PC-9 (cell line): ENCODE results near the gene UNG. TPM values are rescaled to one million over a fixed set of nuclear protein-coding genes. Genes with fewer than 3 reads are reported as not detected.
"Not testable (repeated sequence)": the region's sequence is repeated elsewhere in the genome, so short reads cannot be mapped to it uniquely, and the experiment has no call there.

ENCODE experiments used
- Bru-seq: library from RNA; stranded (reverse); fragments of 400-500 nt; gene quantifications from one replicate; lab custom pipeline; 2021; lab: Mats Ljungman, UMichigan
- BruChase-seq, 2 experiments: library from RNA; stranded (reverse); fragments of 400-500 nt; gene quantifications; one replicate each; lab custom pipeline; 2021; lab: Mats Ljungman, UMichigan
- BruUV-seq: library from RNA; stranded (reverse); fragments of 400-500 nt; replicated peaks from 2 replicates; lab custom pipeline; 2021; lab: Mats Ljungman, UMichigan
- CTCF ChIA-PET: fragments of 300-600 bp; sonication (Branson Sonifier 250); formaldehyde crosslinking; loops from one replicate; lab custom pipeline; 2022; ENCODE audit warnings: antibody characterized with exemption; lab: Charles Lee
- POLR2A ChIA-PET: fragments of 300-600 bp; sonication (Branson Sonifier 250); formaldehyde crosslinking; loops from one replicate; lab custom pipeline; 2022; ENCODE audit warnings: antibody characterized with exemption; ENCODE audit not compliant: unreplicated experiment; lab: Charles Lee
- DNase-seq, 2 experiments: peaks; one replicate each; pipeline versions ENCODE4 v3.0.0 to v3.0.0-alpha.2; 2015 to 2022; ENCODE audit warnings: mixed read lengths in 1 of 2
- H2AFZ ChIP-seq: fragments of 200-600 bp; sonication (generic); 2 replicates; pipeline ENCODE4 v1.8.1; 2017; ENCODE audit warnings: antibody characterized with exemption
- H3F3A ChIP-seq: fragments of 200-600 bp; sonication (generic); 2 replicates; pipeline ENCODE4 v1.8.1; 2017; ENCODE audit warnings: antibody characterized with exemption, mild to moderate bottlenecking, low read depth; ENCODE audit not compliant: insufficient read depth
- H3K27ac ChIP-seq: fragments of 200-600 bp; sonication (generic); 2 replicates; pipeline ENCODE4 v1.6.1; 2016; ENCODE audit warnings: mixed run types
- H3K27me3 ChIP-seq: fragments of 200-600 bp; sonication (generic); 2 replicates; pipeline ENCODE4 v1.6.1; 2016; ENCODE audit warnings: low read depth, mixed run types; ENCODE audit not compliant: insufficient read depth
- H3K36me3 ChIP-seq: fragments of 200-600 bp; sonication (generic); 2 replicates; pipeline ENCODE4 v1.6.1; 2016; ENCODE audit warnings: low read depth, mixed run types
- H3K4me1 ChIP-seq: fragments of 200-600 bp; sonication (generic); replicated peaks from 2 replicates; pipeline ENCODE4 v1.6.1; 2016; ENCODE audit warnings: mixed run types; ENCODE audit not compliant: insufficient read depth
- H3K4me2 ChIP-seq: fragments of 200-600 bp; sonication (generic); 2 replicates; pipeline ENCODE4 v1.6.1; 2017; ENCODE audit warnings: mixed run types
- H3K4me3 ChIP-seq: fragments of 200-600 bp; sonication (generic); 2 replicates; pipeline ENCODE4 v1.6.1; 2016; ENCODE audit warnings: mixed run types
- H3K79me2 ChIP-seq: fragments of 200-600 bp; sonication (generic); 2 replicates; pipeline ENCODE4 v1.6.1; 2017; ENCODE audit warnings: low read depth, mixed run types
- H3K9me2 ChIP-seq: fragments of 200-600 bp; sonication (generic); 2 replicates; pipeline ENCODE4 v1.8.1; 2017; ENCODE audit warnings: mild to moderate bottlenecking; ENCODE audit not compliant: insufficient read depth
- H3K9me3 ChIP-seq: fragments of 200-600 bp; sonication (generic); 2 replicates; pipeline ENCODE4 v1.8.1; 2016; ENCODE audit warnings: low read depth; ENCODE audit not compliant: insufficient read depth
- H4K20me1 ChIP-seq: fragments of 200-600 bp; sonication (generic); 2 replicates; pipeline ENCODE4 v1.8.1; 2017; ENCODE audit not compliant: insufficient read depth
- EZH2 ChIP-seq: fragments of 200-600 bp; sonication (generic); IDR thresholded peaks from 2 replicates; pipeline ENCODE4 v1.8.0; 2017; ENCODE audit warnings: antibody characterized with exemption, low read depth
- intact Hi-C: fragments of 100-400 bp; cut with micrococcal nuclease; formaldehyde crosslinking; loops from one replicate; pipeline ENCODE4 v1.10.0; 2022; ENCODE audit not compliant: unreplicated experiment
- long read RNA-seq: library from polyadenylated mRNA; stranded (forward); transcript quantifications from one replicate; pipeline ENCODE4 v2.0.0, GENCODE V29; 2022
- total RNA-seq: library from RNA; stranded (reverse); gene quantifications from 2 replicates; pipeline ENCODE4 v1.2.3, GENCODE V29; 2021
- TF ChIP-seq, protein P1 (sequence below): fragments of 200-600 bp; sonication (generic); conservative IDR thresholded peaks from 2 replicates; pipeline ENCODE4 v1.6.1; 2017; ENCODE audit warnings: mixed run types, antibody characterized with exemption, mild to moderate bottlenecking, moderate library complexity

Gene UNG
- total RNA-seq (52.5 and 54.9 TPM in 2 replicates), Bru-seq, nascent RNA (percentile 77 among the genes with signal in this experiment), BruChase-seq, experiment 1, labeled RNA remaining after a 2-hour chase (percentile 64 among the genes with signal in this experiment), BruChase-seq, experiment 2, labeled RNA remaining after a 6-hour chase (percentile 90 among the genes with signal in this experiment)
- long read RNA-seq, transcript UNG-201 (7 exons, 2,071 nt): major isoform, 69 of 124 reads
- long read RNA-seq, transcript UNG-202 (6 exons, 2,130 nt): minor isoform, 47 of 124 reads
- long read RNA-seq, partial matches to known transcripts: 7 of 124 reads
- long read RNA-seq, other reads (novel, unspliced or antisense): 1 of 124 reads

GRCh38 chr12:109097435-109098182 is at the start of gene UNG:
TSS of gene UNG (plus strand) at chr12:109097597. CDS start at chr12:109097680, 83 bp downstream.
- CTCF ChIA-PET: interaction anchor here (0.6 kb wide), 1 partner anchor 14 kb away, joined by 5 read pairs; no protein-coding TSS in a partner anchor
- Histone ChIP-seq H3K4me3 (peak within 1 kb of the TSS; percentile 65), H3K79me2 (peaks cover 11% of the 10 kb centered on the region), H3K4me1 (peaks cover 17% of the 10 kb centered on the region), H3K27ac (no peak within 1 kb of the TSS), H4K20me1 (no peaks in the 10 kb centered on the region), H3K9me3 (no peaks in the 10 kb centered on the region), H3K4me2 (peak within 1 kb of the TSS; percentile 79), H3K9me2 (no peaks in the 10 kb centered on the region), H3F3A (no peaks in the 10 kb centered on the region), H2AFZ (peak within 1 kb of the TSS; percentile 91), H3K36me3 (peaks cover 6% of the 10 kb centered on the region; the same call in 1 of the 2 replicates), H3K27me3 (no peaks in the 10 kb centered on the region)
- DNase-seq: peak; percentile 86 to 95
- intact Hi-C loops: loop anchor here (5.0 to 10.0 kb wide), 2 partner anchors 290 to 1183 kb away; no protein-coding TSS in a partner anchor
- no TSS peak for BruUV-seq
- POLR2A ChIA-PET: no interaction called here
- TF ChIP-seq, protein P1, sequence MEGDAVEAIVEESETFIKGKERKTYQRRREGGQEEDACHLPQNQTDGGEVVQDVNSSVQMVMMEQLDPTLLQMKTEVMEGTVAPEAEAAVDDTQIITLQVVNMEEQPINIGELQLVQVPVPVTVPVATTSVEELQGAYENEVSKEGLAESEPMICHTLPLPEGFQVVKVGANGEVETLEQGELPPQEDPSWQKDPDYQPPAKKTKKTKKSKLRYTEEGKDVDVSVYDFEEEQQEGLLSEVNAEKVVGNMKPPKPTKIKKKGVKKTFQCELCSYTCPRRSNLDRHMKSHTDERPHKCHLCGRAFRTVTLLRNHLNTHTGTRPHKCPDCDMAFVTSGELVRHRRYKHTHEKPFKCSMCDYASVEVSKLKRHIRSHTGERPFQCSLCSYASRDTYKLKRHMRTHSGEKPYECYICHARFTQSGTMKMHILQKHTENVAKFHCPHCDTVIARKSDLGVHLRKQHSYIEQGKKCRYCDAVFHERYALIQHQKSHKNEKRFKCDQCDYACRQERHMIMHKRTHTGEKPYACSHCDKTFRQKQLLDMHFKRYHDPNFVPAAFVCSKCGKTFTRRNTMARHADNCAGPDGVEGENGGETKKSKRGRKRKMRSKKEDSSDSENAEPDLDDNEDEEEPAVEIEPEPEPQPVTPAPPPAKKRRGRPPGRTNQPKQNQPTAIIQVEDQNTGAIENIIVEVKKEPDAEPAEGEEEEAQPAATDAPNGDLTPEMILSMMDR: no peak
- TF ChIP-seq EZH2: no peak

DNA sequence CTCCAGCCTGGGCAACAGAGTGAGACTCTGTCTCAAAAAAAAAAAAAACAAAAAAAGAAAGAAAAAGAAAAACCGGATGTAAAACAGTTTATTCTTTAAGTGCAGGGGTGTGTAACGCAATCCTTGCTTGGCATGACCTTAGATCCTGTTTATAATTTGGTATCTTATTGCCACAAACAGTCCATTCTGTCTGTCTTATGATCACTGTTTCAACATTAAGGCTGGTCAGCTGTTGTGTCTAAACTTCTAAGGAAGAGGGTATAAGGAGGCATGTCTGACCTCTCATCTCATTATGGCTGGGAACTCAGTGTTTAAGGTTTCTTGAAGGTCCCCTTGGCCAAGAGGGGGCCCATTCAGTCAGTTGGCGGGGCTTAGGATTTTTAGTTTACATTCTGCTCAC is 48.7 kb upstream of the UNG start:
- BruUV-seq, CTCF ChIA-PET, POLR2A ChIA-PET: not testable (repeated sequence)

GRCh38 chr12:109049794-109050193 is 47.6 kb upstream of the UNG start:
- H3K9me2 ChIP-seq, H3K9me3 ChIP-seq, H3K4me3 ChIP-seq, H3K36me3 ChIP-seq, H3F3A ChIP-seq, H4K20me1 ChIP-seq, H3K27me3 ChIP-seq, H2AFZ ChIP-seq, DNase-seq, H3K79me2 ChIP-seq, H3K4me2 ChIP-seq, H3K27ac ChIP-seq, BruUV-seq, CTCF ChIA-PET, POLR2A ChIA-PET: not testable (repeated sequence)
- intact Hi-C loops: loop anchor here (5.0 kb wide), 1 partner anchor 192 kb away; the partner anchor contains the start of gene SSH1
- H3K4me1 ChIP-seq: peaks cover 14% of the 10 kb centered on the region; the same call in 1 of the 2 replicates

More for the DNA sequence above, 48.7 kb upstream of the UNG start:
- peaks cover 10% of the 10 kb centered on the region; the same call in 1 of the 2 replicates for H3K4me1 ChIP-seq
- H3K4me3 ChIP-seq, H3K79me2 ChIP-seq, H3K4me2 ChIP-seq, H3K27me3 ChIP-seq, H3K9me2 ChIP-seq, H2AFZ ChIP-seq, intact Hi-C loops, H3K36me3 ChIP-seq, H3K9me3 ChIP-seq, DNase-seq, H3K27ac ChIP-seq, H4K20me1 ChIP-seq, H3F3A ChIP-seq: not testable (repeated sequence)

GRCh38 chr12:109052097-109052413 is 45.3 kb upstream of the UNG start:
- Histone ChIP-seq H3K79me2 (no peaks in the 10 kb centered on the region), H3K4me3 (peak overlapping the region; percentile 79), H3F3A (peaks cover 8% of the 10 kb centered on the region), H4K20me1 (no peaks in the 10 kb centered on the region), H3K4me2 (peak overlapping the region; percentile 80), H3K27me3 (no peaks in the 10 kb centered on the region), H3K9me2 (no peaks in the 10 kb centered on the region), H3K4me1 (peaks cover 11% of the 10 kb centered on the region; the same call in 1 of the 2 replicates), H2AFZ (peak overlapping the region; percentile 94), H3K9me3 (no peaks in the 10 kb centered on the region), H3K36me3 (no peaks in the 10 kb centered on the region), H3K27ac (no peak overlapping the region)
- DNase-seq: no peak
- CTCF ChIA-PET: no interaction called here
- POLR2A ChIA-PET: interaction anchor here (0.7 kb wide), 1 partner anchor 319 kb away, joined by 3 read pairs; no protein-coding TSS in a partner anchor
- intact Hi-C loops: loop anchor here (5.0 kb wide), 1 partner anchor 195 kb away; the partner anchor contains the start of gene SSH1
- TF ChIP-seq EZH2: no peak
- TF ChIP-seq, protein P1: no peak
- BruUV-seq: no TSS peak
